DOHH2 (cell line): ENCODE results near the gene NEGR1.

ENCODE experiments used
- H3F3A ChIP-seq: fragments of 200-600 bp; sonication (generic), shearing (Covaris generic); 2 replicates; pipeline ENCODE4 v1.6.0; 2016; ENCODE audit warnings: antibody characterized with exemption, mild to moderate bottlenecking; ENCODE audit not compliant: control insufficient read depth, insufficient read depth
- H3K27ac ChIP-seq: fragments of 200-600 bp; sonication (generic); 2 replicates; pipeline ENCODE4 v1.5.1; 2014; ENCODE audit warnings: low read depth, mild to moderate bottlenecking, low read length, moderate library complexity
- H3K27me3 ChIP-seq: fragments of 200-600 bp; sonication (generic); 2 replicates; pipeline ENCODE4 v1.6.1; 2014; ENCODE audit warnings: mild to moderate bottlenecking, low read length, mixed read lengths; ENCODE audit not compliant: control insufficient read depth
- H3K36me3 ChIP-seq: fragments of 200-600 bp; sonication (generic); 2 replicates; pipeline ENCODE4 v1.6.1; 2014; ENCODE audit warnings: mild to moderate bottlenecking, low read length, moderate library complexity, mixed read lengths; ENCODE audit not compliant: control insufficient read depth
- H3K4me1 ChIP-seq: fragments of 200-600 bp; sonication (generic); 2 replicates; pipeline ENCODE4 v1.6.1; 2014; ENCODE audit warnings: mild to moderate bottlenecking, low read length, mixed read lengths; ENCODE audit not compliant: control insufficient read depth
- H3K4me2 ChIP-seq: fragments of 200-600 bp; sonication (generic); 2 replicates; pipeline ENCODE4 v1.6.0; 2014; ENCODE audit warnings: mild to moderate bottlenecking, low read length, moderate library complexity
- H3K4me3 ChIP-seq: fragments of 200-600 bp; sonication (generic); 2 replicates; pipeline ENCODE4 v1.5.1; 2014; ENCODE audit warnings: mild to moderate bottlenecking, low read length, mixed read lengths
- H3K79me2 ChIP-seq: fragments of 200-600 bp; sonication (generic); 2 replicates; pipeline ENCODE4 v1.6.1; 2014; ENCODE audit warnings: mild to moderate bottlenecking, low read length, mixed read lengths; ENCODE audit not compliant: control insufficient read depth
- H3K9me2 ChIP-seq: fragments of 200-600 bp; sonication (generic); replicated peaks from 2 replicates; pipeline ENCODE4 v1.6.1; 2014; ENCODE audit warnings: mild to moderate bottlenecking, low read length, mixed read lengths; ENCODE audit not compliant: control insufficient read depth
- H3K9me3 ChIP-seq: fragments of 200-600 bp; sonication (generic); 2 replicates; pipeline ENCODE4 v1.6.1; 2014; ENCODE audit warnings: antibody characterized with exemption, low read length, mixed read lengths; ENCODE audit not compliant: control insufficient read depth, insufficient read depth
- H4K20me1 ChIP-seq: fragments of 200-600 bp; sonication (generic); 2 replicates; pipeline ENCODE4 v1.6.0; 2014; ENCODE audit warnings: low read depth, mild to moderate bottlenecking, antibody characterized with exemption, low read length, moderate library complexity; ENCODE audit not compliant: control insufficient read depth, insufficient read depth
- EZH2phosphoT487 ChIP-seq: fragments of 200-600 bp; sonication (generic); IDR thresholded peaks from 2 replicates; pipeline ENCODE4 v1.6.1; 2017; ENCODE audit warnings: borderline replicate concordance, mild to moderate bottlenecking, antibody characterized with exemption, low read length, moderate library complexity, mixed read lengths
- TF ChIP-seq, protein P1 (sequence below): fragments of 200-600 bp; sonication (generic); IDR thresholded peaks from one replicate; pipeline ENCODE4 v1.5.1; 2014; ENCODE audit warnings: antibody characterized with exemption, mild to moderate bottlenecking, low read depth, low read length; ENCODE audit not compliant: poor library complexity, severe bottlenecking

NEGR1 gene

DNA sequence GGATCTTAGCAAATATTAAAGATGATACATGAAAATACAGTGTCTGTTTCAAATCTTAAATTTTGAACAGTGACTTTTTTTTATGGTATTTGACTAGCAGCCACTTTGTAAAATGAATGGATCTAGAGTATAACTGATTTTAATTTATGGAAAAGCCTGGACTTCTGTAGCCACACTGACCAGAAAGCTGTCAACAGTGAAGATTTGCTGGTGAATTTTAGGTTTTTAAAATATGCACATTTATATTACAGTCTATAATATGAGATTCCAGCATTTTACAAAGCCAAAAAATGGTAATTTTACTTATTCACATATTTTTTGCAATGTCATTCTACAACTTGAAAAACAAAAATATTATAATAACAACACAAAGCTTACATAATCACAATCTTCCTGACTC lies 131.8 kb downstream of the NEGR1 start:
- Histone ChIP-seq H3K79me2 (no peaks in the 10 kb centered on the region), H3F3A (no peaks in the 10 kb centered on the region), H3K4me3 (no peak overlapping the region), H3K4me1 (no peaks in the 10 kb centered on the region), H3K9me2 (no peaks in the 10 kb centered on the region), H3K36me3 (no peaks in the 10 kb centered on the region), H3K9me3 (no peaks in the 10 kb centered on the region), H4K20me1 (no peaks in the 10 kb centered on the region), H3K27me3 (no peaks in the 10 kb centered on the region), H3K27ac (no peak overlapping the region), H3K4me2 (no peak overlapping the region)
- no peak for TF ChIP-seq EZH2phosphoT487
- TF ChIP-seq, protein P1, sequence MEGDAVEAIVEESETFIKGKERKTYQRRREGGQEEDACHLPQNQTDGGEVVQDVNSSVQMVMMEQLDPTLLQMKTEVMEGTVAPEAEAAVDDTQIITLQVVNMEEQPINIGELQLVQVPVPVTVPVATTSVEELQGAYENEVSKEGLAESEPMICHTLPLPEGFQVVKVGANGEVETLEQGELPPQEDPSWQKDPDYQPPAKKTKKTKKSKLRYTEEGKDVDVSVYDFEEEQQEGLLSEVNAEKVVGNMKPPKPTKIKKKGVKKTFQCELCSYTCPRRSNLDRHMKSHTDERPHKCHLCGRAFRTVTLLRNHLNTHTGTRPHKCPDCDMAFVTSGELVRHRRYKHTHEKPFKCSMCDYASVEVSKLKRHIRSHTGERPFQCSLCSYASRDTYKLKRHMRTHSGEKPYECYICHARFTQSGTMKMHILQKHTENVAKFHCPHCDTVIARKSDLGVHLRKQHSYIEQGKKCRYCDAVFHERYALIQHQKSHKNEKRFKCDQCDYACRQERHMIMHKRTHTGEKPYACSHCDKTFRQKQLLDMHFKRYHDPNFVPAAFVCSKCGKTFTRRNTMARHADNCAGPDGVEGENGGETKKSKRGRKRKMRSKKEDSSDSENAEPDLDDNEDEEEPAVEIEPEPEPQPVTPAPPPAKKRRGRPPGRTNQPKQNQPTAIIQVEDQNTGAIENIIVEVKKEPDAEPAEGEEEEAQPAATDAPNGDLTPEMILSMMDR: no peak

DNA sequence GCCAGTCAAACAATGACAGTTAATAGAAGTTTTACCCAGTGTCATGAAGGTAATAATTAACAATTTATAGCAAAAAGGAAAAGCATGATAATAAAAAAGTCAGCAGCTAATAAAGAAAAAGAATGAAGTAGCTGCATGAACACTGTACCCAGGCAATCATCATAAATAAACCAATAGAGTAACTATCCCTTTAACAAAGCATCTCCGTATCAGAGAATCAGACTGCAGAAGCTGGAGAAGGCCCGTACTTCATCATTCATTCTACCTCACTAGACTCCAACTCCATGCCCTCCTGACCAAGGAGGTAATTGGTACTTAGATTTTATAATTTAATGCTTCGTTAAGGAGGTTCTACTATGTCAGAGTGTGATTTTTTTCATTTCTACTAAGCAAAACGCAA lies 140.5 kb downstream of the NEGR1 start:
- no peak for TF ChIP-seq EZH2phosphoT487
- TF ChIP-seq, protein P1: no peak
- Histone ChIP-seq H3K4me1 (no peaks in the 10 kb centered on the region), H3F3A (no peaks in the 10 kb centered on the region), H4K20me1 (no peaks in the 10 kb centered on the region), H3K27me3 (no peaks in the 10 kb centered on the region), H3K9me2 (no peaks in the 10 kb centered on the region), H3K9me3 (no peaks in the 10 kb centered on the region), H3K4me3 (no peak overlapping the region), H3K27ac (no peak overlapping the region), H3K36me3 (no peaks in the 10 kb centered on the region), H3K4me2 (no peak overlapping the region), H3K79me2 (no peaks in the 10 kb centered on the region)

DNA sequence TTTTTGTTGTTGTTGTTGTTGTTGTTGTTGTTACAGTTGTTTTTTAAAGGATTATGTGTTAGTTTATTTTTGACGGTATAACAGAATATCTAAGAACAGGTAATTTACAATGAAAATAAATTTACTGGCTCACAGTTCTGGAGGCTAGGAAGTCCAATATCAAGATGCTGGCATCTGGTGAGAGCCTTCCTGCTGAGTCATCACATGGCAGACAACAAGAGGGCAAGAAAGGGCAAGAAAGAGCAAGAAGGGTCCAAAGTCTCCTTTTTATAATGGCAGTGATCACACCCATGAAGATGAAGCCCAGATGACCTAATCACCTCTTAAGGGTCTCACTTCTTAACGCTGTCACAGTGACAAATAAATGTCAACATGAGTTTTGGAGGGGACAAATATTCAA lies 142.1 kb downstream of the NEGR1 start:
- TF ChIP-seq, protein P1: no peak
- TF ChIP-seq EZH2phosphoT487: no peak
- Histone ChIP-seq H3K9me3 (no peaks in the 10 kb centered on the region), H3K27ac (no peak overlapping the region), H3K79me2 (no peaks in the 10 kb centered on the region), H3K9me2 (no peaks in the 10 kb centered on the region), H3K4me2 (no peak overlapping the region), H3K4me3 (no peak overlapping the region), H3F3A (no peaks in the 10 kb centered on the region), H3K27me3 (no peaks in the 10 kb centered on the region), H3K36me3 (no peaks in the 10 kb centered on the region), H3K4me1 (no peaks in the 10 kb centered on the region), H4K20me1 (no peaks in the 10 kb centered on the region)

DNA sequence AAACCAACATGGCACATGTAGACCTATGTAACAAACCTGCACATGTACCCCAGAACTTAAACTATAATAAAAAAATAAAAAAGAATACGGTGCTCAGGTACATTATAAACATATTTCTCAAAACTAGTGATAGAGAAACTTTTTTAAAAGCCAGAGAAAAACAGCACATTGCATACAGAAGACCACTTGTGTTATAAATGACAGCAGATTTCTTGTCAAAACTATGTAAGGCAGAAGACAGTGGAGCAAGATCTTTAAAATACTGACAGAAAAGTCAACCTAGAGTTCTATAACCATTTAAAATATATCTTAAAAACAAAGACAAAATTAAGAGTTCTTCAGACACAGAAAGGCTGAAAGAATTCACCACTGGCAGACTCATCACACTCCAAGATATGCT lies 144.7 kb downstream of the NEGR1 start:
- Histone ChIP-seq H3K27ac (no peak overlapping the region), H3F3A (no peaks in the 10 kb centered on the region), H3K4me3 (no peak overlapping the region), H3K27me3 (no peaks in the 10 kb centered on the region), H3K9me3 (no peaks in the 10 kb centered on the region), H3K9me2 (no peaks in the 10 kb centered on the region), H3K4me1 (no peaks in the 10 kb centered on the region), H3K79me2 (no peaks in the 10 kb centered on the region), H3K4me2 (no peak overlapping the region), H4K20me1 (no peaks in the 10 kb centered on the region), H3K36me3 (no peaks in the 10 kb centered on the region)
- TF ChIP-seq, protein P1: no peak
- TF ChIP-seq EZH2phosphoT487: no peak
